Liver (tissue), 9 donors: ENCODE results near the gene CAVIN1. TPM values are rescaled to one million over a fixed set of nuclear protein-coding genes. Genes with fewer than 3 reads are reported as not detected.

Source experiments
- DNase-seq: peaks from one replicate; pipeline ENCODE4 v3.0.0-alpha.2; 2017; ENCODE audit warnings: low spot score
- H3K27ac ChIP-seq, 2 donors: one replicate each; pipeline ENCODE4 v1.7.0; 2013; ENCODE audit warnings: inconsistent platforms in 2 of 2, low read length in 2 of 2, control low read depth in 1 of 2, low read depth in 1 of 2, mild to moderate bottlenecking in 1 of 2
- H3K27me3 ChIP-seq, 4 donors: one replicate each; pipeline versions ENCODE4 v1.6.1 to v1.7.0; 2013; ENCODE audit warnings: low read length in 3 of 4, inconsistent platforms in 1 of 4, mild to moderate bottlenecking in 1 of 4, moderate library complexity in 1 of 4; ENCODE audit not compliant: control insufficient read depth in 4 of 4, insufficient read depth in 4 of 4
- H3K36me3 ChIP-seq, 4 donors: one replicate each; pipeline versions ENCODE4 v1.6.1 to v1.7.0; 2013; ENCODE audit warnings: low read length in 3 of 4, mild to moderate bottlenecking in 3 of 4, low read depth in 1 of 4, moderate library complexity in 1 of 4; ENCODE audit not compliant: control insufficient read depth in 4 of 4, insufficient read depth in 3 of 4
- H3K4me1 ChIP-seq, 4 donors: one replicate each; pipeline versions ENCODE4 v1.6.1 to v1.7.0; 2013; ENCODE audit warnings: low read length in 3 of 4, mild to moderate bottlenecking in 3 of 4, moderate library complexity in 1 of 4; ENCODE audit not compliant: control insufficient read depth in 4 of 4, insufficient read depth in 4 of 4
- H3K4me3 ChIP-seq, 3 donors: one replicate each; pipeline versions ENCODE4 v1.6.1 to v1.7.0; 2013; ENCODE audit warnings: low read length in 3 of 3, control low read depth in 1 of 3, low read depth in 1 of 3, mild to moderate bottlenecking in 1 of 3
- H3K9ac ChIP-seq, 2 donors: one replicate each; pipeline ENCODE4 v1.7.0; 2013; ENCODE audit warnings: low read length in 2 of 2, mild to moderate bottlenecking in 2 of 2, moderate library complexity in 2 of 2, control low read depth in 1 of 2, low read depth in 1 of 2
- H3K9me3 ChIP-seq, 4 donors: one replicate each; pipeline versions ENCODE4 v1.6.1 to v1.7.0; 2013; ENCODE audit warnings: low read length in 3 of 4; ENCODE audit not compliant: control insufficient read depth in 4 of 4
- EGR1 ChIP-seq, 2 donors: IDR thresholded peaks; 2 replicates each; pipeline ENCODE4 v1.6.1; 2016 to 2018; ENCODE audit warnings: antibody characterized with exemption in 2 of 2, low read depth in 2 of 2
- FOXA1 ChIP-seq: IDR thresholded peaks from 2 replicates; pipeline ENCODE4 v1.6.1; 2016; ENCODE audit warnings: antibody characterized with exemption
- FOXA2 ChIP-seq: IDR thresholded peaks from 2 replicates; pipeline ENCODE4 v1.6.1; 2016; ENCODE audit warnings: antibody characterized with exemption
- GABPA ChIP-seq, 2 donors: IDR thresholded peaks in 1 of 2; conservative IDR thresholded peaks in 1 of 2; 2 replicates each; pipeline ENCODE4 v1.6.1; 2016; ENCODE audit warnings: antibody characterized with exemption in 2 of 2, mild to moderate bottlenecking in 1 of 2, moderate library complexity in 1 of 2
- HNF4A ChIP-seq, 2 donors: conservative IDR thresholded peaks; 2 replicates each; pipeline ENCODE4 v1.6.1; 2016; ENCODE audit warnings: antibody characterized with exemption in 2 of 2, mild to moderate bottlenecking in 2 of 2
- HNF4G ChIP-seq: IDR thresholded peaks from 2 replicates; pipeline ENCODE4 v1.6.1; 2016; ENCODE audit warnings: antibody characterized with exemption
- JUND ChIP-seq, 2 donors: IDR thresholded peaks; 2 replicates each; pipeline ENCODE4 v1.6.1; 2016; ENCODE audit warnings: antibody characterized with exemption in 2 of 2
- MAX ChIP-seq: IDR thresholded peaks from 2 replicates; pipeline ENCODE4 v1.6.1; 2016; ENCODE audit warnings: antibody characterized with exemption
- NR2F2 ChIP-seq: IDR thresholded peaks from 2 replicates; pipeline ENCODE4 v1.6.1; 2016; ENCODE audit warnings: antibody characterized with exemption
- RAD21 ChIP-seq, 2 donors: IDR thresholded peaks; 2 replicates each; pipeline ENCODE4 v1.6.1; 2016; ENCODE audit warnings: antibody characterized with exemption in 2 of 2, mild to moderate bottlenecking in 2 of 2
- RXRA ChIP-seq, 2 donors: IDR thresholded peaks; 2 replicates each; pipeline ENCODE4 v1.6.1; 2017 to 2018; ENCODE audit warnings: antibody characterized with exemption in 2 of 2, mild to moderate bottlenecking in 1 of 2
- SP1 ChIP-seq: IDR thresholded peaks from 2 replicates; pipeline ENCODE4 v1.6.1; 2018; ENCODE audit warnings: antibody characterized with exemption, mild to moderate bottlenecking
- TAF1 ChIP-seq: conservative IDR thresholded peaks from 2 replicates; pipeline ENCODE4 v1.6.1; 2016; ENCODE audit warnings: antibody characterized with exemption, mild to moderate bottlenecking
- YY1 ChIP-seq: IDR thresholded peaks from 2 replicates; pipeline ENCODE4 v1.6.1; 2016; ENCODE audit warnings: antibody characterized with exemption, mild to moderate bottlenecking
- WGBS: extraction: QIAGEN DNeasy Blood & Tissue Kit; methylation state at CpG from one replicate; pipeline ENCODE4 v1.1.7; 2013; 5-methylcytosine and 5-hydroxymethylcytosine counted together
- polyA plus RNA-seq, 2 donors: library from polyadenylated mRNA; stranded (reverse) in 1 of 2; unstranded in 1 of 2; fragments of 200-250 nt in 1 of 2; fragments of >200 nt in 1 of 2; fragmentation: Nextera tagmentation in 1 of 2; extraction: Ambion mirVana in 1 of 2; gene quantifications; one replicate each; pipeline versions ENCODE4 v1.2.1 to v1.2.3, GENCODE V29; 2013 to 2015
- total RNA-seq, 2 donors: library from RNA; depleted of rRNA; stranded (reverse); fragments of >200 nt; gene quantifications; one replicate each; pipeline ENCODE4 v1.2.3, GENCODE V29; 2014
- TF ChIP-seq, protein P1 (sequence below): IDR thresholded peaks from 2 replicates; pipeline ENCODE4 v1.6.1; 2016; ENCODE audit warnings: antibody characterized with exemption
- TF ChIP-seq, protein P2 (sequence below): IDR thresholded peaks from 2 replicates; pipeline ENCODE4 v1.6.1; 2016; ENCODE audit warnings: antibody characterized with exemption
- TF ChIP-seq, protein P3 (sequence below): IDR thresholded peaks from 2 replicates; pipeline ENCODE4 v1.6.1; 2016; ENCODE audit warnings: antibody characterized with exemption, mild to moderate bottlenecking
- TF ChIP-seq, protein P4 (sequence below): fragments of 150-350 bp; IDR thresholded peaks from 2 replicates; pipeline ENCODE4 v1.5.1; 2017; ENCODE audit warnings: improper control_type of control experiment, low read depth, low read length; ENCODE audit not compliant: missing input control
- donor health status: healthy.
- donor health status: healthy.
- donor health status: healthy.
- donor health status: healthy.
- donor health status: healthy.

Gene CAVIN1
- total and polyA plus RNA-seq, 4 donors = 6.5 to 27.0 (median 14.4) TPM

GRCh38 chr17:42413464-42414040 lies 9.5 kb downstream of the CAVIN1 start:
- H3K9ac ChIP-seq = no peak overlapping the region
- H3K36me3 ChIP-seq = no peaks in the 10 kb centered on the region
- no peaks in the 10 kb centered on the region for H3K27me3 ChIP-seq
- DNase-seq = no peak
- 85% methylated on average over 3 of the region's 3 CpGs for WGBS
- TF ChIP-seq HNF4G (no peak), HNF4A (conservative IDR thresholded peaks at IDR 0.05) (no peak)
- H3K27ac ChIP-seq = no peak overlapping the region
- no peak overlapping the region for H3K4me3 ChIP-seq
- H3K9me3 ChIP-seq = no peaks in the 10 kb centered on the region
- no peaks in the 10 kb centered on the region for H3K4me1 ChIP-seq

GRCh38 chr17:42411905-42412679 lies 11.0 kb downstream of the CAVIN1 start:
- no peaks in the 10 kb centered on the region for H3K9me3 ChIP-seq
- H3K4me1 ChIP-seq = no peaks in the 10 kb centered on the region
- no peak overlapping the region for H3K9ac ChIP-seq
- TF ChIP-seq NR2F2 = no peak
- no peak for TF ChIP-seq EGR1 (IDR thresholded peaks at IDR 0.05; ENCODE audit: low read depth in 2 of 2)
- TF ChIP-seq SP1 = no peak
- TF ChIP-seq, protein P1, sequence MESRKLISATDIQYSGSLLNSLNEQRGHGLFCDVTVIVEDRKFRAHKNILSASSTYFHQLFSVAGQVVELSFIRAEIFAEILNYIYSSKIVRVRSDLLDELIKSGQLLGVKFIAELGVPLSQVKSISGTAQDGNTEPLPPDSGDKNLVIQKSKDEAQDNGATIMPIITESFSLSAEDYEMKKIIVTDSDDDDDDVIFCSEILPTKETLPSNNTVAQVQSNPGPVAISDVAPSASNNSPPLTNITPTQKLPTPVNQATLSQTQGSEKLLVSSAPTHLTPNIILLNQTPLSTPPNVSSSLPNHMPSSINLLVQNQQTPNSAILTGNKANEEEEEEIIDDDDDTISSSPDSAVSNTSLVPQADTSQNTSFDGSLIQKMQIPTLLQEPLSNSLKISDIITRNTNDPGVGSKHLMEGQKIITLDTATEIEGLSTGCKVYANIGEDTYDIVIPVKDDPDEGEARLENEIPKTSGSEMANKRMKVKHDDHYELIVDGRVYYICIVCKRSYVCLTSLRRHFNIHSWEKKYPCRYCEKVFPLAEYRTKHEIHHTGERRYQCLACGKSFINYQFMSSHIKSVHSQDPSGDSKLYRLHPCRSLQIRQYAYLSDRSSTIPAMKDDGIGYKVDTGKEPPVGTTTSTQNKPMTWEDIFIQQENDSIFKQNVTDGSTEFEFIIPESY = no peak
- TF ChIP-seq RAD21 (IDR thresholded peaks at IDR 0.05) = no peak
- TF ChIP-seq, protein P2, sequence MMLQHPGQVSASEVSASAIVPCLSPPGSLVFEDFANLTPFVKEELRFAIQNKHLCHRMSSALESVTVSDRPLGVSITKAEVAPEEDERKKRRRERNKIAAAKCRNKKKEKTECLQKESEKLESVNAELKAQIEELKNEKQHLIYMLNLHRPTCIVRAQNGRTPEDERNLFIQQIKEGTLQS = no peak
- TF ChIP-seq JUND (IDR thresholded peaks at IDR 0.05) = no peak
- no peak for TF ChIP-seq RXRA (IDR thresholded peaks at IDR 0.05)
- TF ChIP-seq TAF1 = no peak
- no peak for TF ChIP-seq YY1
- TF ChIP-seq FOXA1 = no peak
- TF ChIP-seq, protein P3, sequence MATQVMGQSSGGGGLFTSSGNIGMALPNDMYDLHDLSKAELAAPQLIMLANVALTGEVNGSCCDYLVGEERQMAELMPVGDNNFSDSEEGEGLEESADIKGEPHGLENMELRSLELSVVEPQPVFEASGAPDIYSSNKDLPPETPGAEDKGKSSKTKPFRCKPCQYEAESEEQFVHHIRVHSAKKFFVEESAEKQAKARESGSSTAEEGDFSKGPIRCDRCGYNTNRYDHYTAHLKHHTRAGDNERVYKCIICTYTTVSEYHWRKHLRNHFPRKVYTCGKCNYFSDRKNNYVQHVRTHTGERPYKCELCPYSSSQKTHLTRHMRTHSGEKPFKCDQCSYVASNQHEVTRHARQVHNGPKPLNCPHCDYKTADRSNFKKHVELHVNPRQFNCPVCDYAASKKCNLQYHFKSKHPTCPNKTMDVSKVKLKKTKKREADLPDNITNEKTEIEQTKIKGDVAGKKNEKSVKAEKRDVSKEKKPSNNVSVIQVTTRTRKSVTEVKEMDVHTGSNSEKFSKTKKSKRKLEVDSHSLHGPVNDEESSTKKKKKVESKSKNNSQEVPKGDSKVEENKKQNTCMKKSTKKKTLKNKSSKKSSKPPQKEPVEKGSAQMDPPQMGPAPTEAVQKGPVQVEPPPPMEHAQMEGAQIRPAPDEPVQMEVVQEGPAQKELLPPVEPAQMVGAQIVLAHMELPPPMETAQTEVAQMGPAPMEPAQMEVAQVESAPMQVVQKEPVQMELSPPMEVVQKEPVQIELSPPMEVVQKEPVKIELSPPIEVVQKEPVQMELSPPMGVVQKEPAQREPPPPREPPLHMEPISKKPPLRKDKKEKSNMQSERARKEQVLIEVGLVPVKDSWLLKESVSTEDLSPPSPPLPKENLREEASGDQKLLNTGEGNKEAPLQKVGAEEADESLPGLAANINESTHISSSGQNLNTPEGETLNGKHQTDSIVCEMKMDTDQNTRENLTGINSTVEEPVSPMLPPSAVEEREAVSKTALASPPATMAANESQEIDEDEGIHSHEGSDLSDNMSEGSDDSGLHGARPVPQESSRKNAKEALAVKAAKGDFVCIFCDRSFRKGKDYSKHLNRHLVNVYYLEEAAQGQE = no peak
- TF ChIP-seq, protein P4, sequence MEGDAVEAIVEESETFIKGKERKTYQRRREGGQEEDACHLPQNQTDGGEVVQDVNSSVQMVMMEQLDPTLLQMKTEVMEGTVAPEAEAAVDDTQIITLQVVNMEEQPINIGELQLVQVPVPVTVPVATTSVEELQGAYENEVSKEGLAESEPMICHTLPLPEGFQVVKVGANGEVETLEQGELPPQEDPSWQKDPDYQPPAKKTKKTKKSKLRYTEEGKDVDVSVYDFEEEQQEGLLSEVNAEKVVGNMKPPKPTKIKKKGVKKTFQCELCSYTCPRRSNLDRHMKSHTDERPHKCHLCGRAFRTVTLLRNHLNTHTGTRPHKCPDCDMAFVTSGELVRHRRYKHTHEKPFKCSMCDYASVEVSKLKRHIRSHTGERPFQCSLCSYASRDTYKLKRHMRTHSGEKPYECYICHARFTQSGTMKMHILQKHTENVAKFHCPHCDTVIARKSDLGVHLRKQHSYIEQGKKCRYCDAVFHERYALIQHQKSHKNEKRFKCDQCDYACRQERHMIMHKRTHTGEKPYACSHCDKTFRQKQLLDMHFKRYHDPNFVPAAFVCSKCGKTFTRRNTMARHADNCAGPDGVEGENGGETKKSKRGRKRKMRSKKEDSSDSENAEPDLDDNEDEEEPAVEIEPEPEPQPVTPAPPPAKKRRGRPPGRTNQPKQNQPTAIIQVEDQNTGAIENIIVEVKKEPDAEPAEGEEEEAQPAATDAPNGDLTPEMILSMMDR = no peak
- TF ChIP-seq FOXA2 = no peak
- no peak for TF ChIP-seq MAX
- TF ChIP-seq GABPA (IDR thresholded peaks at IDR 0.05 in 1 of 2, conservative IDR thresholded peaks at IDR 0.05 in 1 of 2) = no peak
- TF ChIP-seq HNF4A (conservative IDR thresholded peaks at IDR 0.05) = no peak
- TF ChIP-seq HNF4G = no peak
- H3K27me3 ChIP-seq = no peaks in the 10 kb centered on the region
- H3K27ac ChIP-seq = no peak overlapping the region
- DNase-seq = no peak
- H3K4me3 ChIP-seq = no peak overlapping the region
- 92% methylated on average over 11 of the region's 11 CpGs for WGBS
- H3K36me3 ChIP-seq = no peaks in the 10 kb centered on the region
